GM12875 (cell line): ENCODE results near the gene GRXCR1.

ENCODE experiments used
- H3K4me3 ChIP-seq: one replicate; pipeline ENCODE4 v1.5.1; 2011; ENCODE audit warnings: low read depth, low read length, control low read depth
- TF ChIP-seq, protein P1 (sequence below): IDR thresholded peaks from 2 replicates; pipeline ENCODE4 v1.5.1; 2011; ENCODE audit warnings: low read depth, mild to moderate bottlenecking, control low read depth, inconsistent platforms, low read length, moderate library complexity, borderline replicate concordance; ENCODE audit not compliant: insufficient read depth

The GRXCR1 gene

GRCh38 chr4:42906341-42906740 is 13.8 kb downstream of the GRXCR1 start:
- no peak overlapping the region for H3K4me3 ChIP-seq

GRCh38 chr4:42906891-42907759 is 14.6 kb downstream of the GRXCR1 start:
- no peak overlapping the region for H3K4me3 ChIP-seq
- TF ChIP-seq, protein P1, sequence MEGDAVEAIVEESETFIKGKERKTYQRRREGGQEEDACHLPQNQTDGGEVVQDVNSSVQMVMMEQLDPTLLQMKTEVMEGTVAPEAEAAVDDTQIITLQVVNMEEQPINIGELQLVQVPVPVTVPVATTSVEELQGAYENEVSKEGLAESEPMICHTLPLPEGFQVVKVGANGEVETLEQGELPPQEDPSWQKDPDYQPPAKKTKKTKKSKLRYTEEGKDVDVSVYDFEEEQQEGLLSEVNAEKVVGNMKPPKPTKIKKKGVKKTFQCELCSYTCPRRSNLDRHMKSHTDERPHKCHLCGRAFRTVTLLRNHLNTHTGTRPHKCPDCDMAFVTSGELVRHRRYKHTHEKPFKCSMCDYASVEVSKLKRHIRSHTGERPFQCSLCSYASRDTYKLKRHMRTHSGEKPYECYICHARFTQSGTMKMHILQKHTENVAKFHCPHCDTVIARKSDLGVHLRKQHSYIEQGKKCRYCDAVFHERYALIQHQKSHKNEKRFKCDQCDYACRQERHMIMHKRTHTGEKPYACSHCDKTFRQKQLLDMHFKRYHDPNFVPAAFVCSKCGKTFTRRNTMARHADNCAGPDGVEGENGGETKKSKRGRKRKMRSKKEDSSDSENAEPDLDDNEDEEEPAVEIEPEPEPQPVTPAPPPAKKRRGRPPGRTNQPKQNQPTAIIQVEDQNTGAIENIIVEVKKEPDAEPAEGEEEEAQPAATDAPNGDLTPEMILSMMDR: no peak

More at GRCh38 chr4:42906341-42906740, 13.8 kb downstream of the GRXCR1 start:
- TF ChIP-seq, protein P1: no peak

DNA sequence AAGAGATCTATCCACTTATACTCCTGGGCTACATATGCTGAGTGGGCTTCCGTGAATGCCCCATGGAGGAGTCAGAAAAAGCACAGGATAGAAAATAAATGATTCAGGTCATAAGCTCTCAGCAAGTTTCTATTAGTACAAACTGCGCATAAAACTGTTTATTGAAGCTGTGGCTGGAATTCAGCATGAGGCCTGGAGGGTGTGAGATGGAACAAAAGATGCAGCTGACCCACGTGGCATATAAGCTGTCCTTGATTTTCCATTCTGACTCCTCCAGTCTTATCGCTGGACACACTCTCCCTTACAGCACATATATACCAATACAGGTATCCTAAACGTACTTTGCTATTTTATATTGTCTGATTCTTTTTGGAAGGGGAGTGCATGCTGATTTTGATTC is 17.9 kb downstream of the GRXCR1 start:
- H3K4me3 ChIP-seq: no peak overlapping the region
- TF ChIP-seq, protein P1: no peak

- TF ChIP-seq, protein P1: no peak
- H3K4me3 ChIP-seq: no peak overlapping the region
Observed at GRCh38 chr4:42914937-42915336, 22.4 kb downstream of the GRXCR1 start.

- TF ChIP-seq, protein P1: no peak
- no peak overlapping the region for H3K4me3 ChIP-seq
Observed at GRCh38 chr4:42915484-42915883, 23.0 kb downstream of the GRXCR1 start.

GRCh38 chr4:42917296-42917695 is 24.8 kb downstream of the GRXCR1 start:
- TF ChIP-seq, protein P1: no peak
- no peak overlapping the region for H3K4me3 ChIP-seq

- no peak overlapping the region for H3K4me3 ChIP-seq
- TF ChIP-seq, protein P1: no peak
Observed at GRCh38 chr4:42923431-42923830, 30.9 kb downstream of the GRXCR1 start.
